Fibroblast of skin of abdomen (primary cell): Measurements from ENCODE around the gene CCDC117.

ENCODE experiments used
- DNase-seq: peaks from one replicate; pipeline ENCODE4 v3.0.0-alpha.2; 2013

CCDC117 gene

DNA sequence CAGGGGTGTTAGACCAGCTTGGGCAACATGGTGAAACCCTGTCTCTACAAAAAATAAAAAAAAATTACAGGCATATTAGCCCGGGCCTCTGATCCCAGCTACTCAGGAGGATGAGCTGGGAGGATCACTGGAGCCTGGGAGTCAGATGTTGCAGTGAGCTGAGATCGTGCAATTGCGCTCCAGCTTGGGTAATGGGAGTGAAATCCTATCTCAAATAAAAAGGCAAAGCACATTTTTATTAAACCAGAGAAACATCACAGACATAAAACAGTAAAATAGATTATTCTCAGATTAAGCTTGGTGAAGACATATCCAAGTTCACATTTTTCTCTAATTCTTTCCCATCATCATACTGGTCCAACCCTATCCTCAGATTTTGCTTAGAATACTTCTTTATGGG is 57.9 kb downstream of the CCDC117 start:
- no peak for DNase-seq

- DNase-seq, result no peak
These were observed 58.9 kb downstream of the CCDC117 start for GRCh38 chr22:28831140-28832072.

DNA sequence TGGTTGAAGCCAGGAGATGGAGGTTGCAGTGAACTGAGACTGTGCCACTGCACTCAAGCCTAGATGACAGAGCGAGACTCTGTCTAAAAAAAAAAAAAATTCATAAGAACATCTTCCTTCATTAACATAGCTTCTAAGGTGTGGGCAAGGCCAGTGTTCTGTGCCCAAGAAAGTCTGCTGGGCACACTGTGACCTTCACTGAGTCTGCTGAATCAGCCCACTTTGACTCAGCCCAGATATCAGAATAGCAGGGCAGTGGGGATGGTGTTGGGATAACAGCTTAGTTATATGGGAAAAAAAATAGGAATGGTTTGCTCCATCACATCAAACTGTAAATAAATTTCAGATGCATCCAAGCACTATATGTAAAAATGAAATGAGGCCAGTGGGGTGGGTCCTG is 60.2 kb downstream of the CCDC117 start:
- DNase-seq, result no peak

GRCh38 chr22:28833276-28833923 is 60.9 kb downstream of the CCDC117 start:
- DNase-seq, result no peak

- no peak for DNase-seq
These were observed 63.2 kb downstream of the CCDC117 start for GRCh38 chr22:28835630-28836189.

DNA sequence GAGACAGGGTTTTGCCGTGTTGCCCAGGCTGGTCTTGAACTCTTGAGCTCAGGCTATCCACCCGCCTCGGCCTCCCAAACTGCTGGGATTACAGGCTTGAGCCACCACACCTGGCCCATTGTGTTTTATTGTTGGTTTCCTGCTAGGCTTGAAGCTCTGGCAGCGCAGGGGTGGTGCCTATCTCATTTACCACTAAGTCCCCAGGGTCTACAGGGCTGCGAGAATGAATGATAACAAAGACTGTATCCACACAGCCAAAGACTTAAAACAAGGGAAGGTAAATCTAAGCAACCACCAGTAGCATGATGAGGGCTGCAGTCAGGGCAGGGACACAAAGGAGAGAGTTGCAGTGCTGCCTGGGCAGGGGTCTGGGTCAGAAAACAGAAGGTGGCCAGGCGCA is 65.1 kb downstream of the CCDC117 start:
- DNase-seq, result no peak
